Medulla oblongata (tissue), 1 donor: Measurements from ENCODE around the gene SLC25A52.
A peak's percentile ranks its signal among the peaks of the same experiment; 100 is the strongest.
"Not testable (repeated sequence)": the region's sequence is repeated elsewhere in the genome, so short reads cannot be mapped to it uniquely, and the experiment has no call there.

Experiments used
- DNase-seq: peaks from one replicate; pipeline ENCODE4 v3.0.0-alpha.2; 2015; ENCODE audit errors: extremely low spot score

Gene SLC25A52, protein sequence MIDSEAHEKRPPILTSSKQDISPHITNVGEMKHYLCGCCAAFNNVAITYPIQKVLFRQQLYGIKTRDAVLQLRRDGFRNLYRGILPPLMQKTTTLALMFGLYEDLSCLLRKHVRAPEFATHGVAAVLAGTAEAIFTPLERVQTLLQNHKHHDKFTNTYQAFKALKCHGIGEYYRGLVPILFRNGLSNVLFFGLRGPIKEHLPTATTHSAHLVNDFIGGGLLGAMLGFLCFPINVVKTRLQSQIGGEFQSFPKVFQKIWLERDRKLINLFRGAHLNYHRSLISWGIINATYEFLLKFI

GRCh38 chr18:31760695-31761094 lies at the start of gene SLC25A52:
Gene SLC25A52, minus strand, starts transcription at chr18:31760880. Its CDS starts 219 bp downstream, at chr18:31760661.
- DNase-seq = no peak

DNA sequence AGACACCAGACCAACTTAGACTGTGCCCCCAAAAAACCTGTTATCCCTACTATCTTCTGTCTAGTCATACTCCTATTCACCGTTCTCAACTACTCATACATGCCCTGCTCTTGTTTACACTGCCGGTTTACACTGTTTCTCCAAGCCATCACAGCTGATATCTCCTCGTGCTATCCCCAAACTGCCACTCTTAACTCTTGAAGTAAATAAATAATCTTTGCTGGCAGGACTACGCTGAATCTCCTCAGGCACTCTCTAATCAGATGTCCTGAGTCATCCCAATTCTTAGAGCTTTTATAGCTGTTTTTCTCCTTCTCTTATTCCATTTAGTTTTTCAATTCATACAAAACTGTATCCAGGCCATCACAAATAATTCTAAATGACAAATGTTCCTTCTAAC lies 48.4 kb upstream of the SLC25A52 start:
- not testable (repeated sequence) for DNase-seq

DNA sequence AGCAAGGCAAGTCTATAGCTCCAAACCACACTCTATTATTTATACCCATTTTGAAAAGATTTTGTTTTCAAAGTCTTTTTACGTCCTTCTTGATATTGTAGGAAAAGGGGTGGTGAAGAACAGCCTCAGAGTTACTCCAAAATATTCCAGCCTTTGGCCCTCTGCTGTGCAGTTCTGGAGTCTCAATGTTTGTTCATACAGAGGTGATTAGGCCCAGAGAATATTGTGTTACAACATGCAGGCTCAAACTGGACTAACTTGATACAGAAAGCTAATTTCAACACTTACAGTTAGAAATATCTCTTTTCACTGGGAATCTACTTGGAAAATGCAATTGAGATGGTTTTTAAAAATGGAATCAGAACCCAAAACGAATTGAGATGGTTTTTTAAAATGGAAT lies 40.4 kb upstream of the SLC25A52 start:
- DNase-seq = no peak

DNA sequence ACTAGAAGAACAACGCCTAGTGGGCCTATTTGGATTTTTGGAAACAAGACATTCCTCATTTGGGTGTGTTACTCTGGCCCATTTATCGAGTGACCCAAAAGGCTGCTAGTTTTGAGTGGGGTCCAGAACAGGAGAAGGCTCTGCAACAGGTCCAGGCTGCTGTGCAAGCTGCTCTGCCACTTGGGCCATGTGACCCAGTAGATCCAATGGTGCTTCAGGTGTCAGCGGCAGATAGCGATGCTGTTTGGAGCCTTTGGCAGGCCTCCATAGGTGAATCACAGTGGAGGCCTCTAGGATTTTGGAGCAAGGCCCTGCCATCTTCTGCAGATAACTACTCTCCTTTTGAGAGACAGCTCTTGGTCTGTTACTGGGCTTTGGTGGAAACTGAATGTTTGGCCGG lies 38.6 kb upstream of the SLC25A52 start:
- DNase-seq = not testable (repeated sequence)

DNA sequence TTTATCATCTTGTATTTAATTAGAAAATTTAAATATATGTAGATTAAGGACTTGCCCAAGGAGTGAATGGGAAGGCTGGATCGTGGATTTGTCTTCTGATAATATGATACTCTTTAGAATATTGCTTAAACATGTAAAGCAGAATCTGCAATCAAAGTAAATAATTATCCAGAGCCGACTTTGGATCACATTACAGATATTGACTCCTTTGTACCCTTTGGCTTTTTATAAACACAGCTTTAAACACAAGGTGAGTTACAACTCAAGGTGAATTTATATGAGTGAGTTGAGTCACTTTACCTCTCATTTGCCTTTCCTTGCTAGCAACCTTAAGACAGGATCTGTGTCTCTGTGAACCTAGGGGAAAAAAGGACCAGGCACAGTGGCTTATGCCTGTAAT lies 37.7 kb upstream of the SLC25A52 start:
- DNase-seq = no peak

- DNase-seq = no peak
Measured at GRCh38 chr18:31795747-31796146, 35.1 kb upstream of the SLC25A52 start.

GRCh38 chr18:31793531-31793930 lies 32.9 kb upstream of the SLC25A52 start:
- DNase-seq = no peak

- no peak for DNase-seq
Measured at GRCh38 chr18:31792580-31792911, 31.9 kb upstream of the SLC25A52 start.

DNA sequence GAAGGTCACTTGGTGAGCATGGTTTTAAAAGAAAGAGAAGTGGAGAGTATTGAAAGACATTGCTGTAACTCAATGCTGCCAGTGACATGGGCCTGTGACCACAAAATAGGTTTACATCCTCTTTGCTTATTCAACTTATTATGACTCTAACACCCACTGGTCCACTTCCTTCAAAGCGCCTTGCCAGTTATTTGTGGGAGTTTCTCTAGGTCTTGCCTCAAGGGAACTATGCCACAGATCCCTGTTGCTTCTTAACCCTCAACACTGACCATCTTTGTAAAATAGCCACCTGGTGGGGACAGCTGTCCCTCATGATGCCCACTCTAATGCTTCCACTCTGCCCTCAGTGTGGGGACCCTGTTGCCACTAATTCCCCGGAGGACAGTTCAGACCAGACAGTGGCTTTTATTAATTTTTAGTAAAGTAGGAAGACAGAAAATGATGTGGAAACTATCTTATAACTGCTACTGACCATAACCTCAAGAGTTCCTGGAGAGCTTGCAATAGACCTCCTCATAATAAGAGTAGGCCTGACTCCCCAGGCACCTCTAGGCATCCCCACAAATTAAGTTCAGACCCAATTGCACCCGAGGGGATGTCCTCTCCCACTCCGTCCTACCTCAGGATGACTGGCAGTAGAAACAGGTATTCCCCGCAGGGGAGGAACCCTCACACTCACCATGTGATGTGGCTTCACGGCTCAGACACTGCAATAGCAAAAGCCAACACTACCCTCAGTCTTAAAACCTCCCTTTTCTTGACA lies 31.3 kb upstream of the SLC25A52 start:
- DNase-seq = peak; percentile 12

GRCh38 chr18:31789409-31789808 lies 28.7 kb upstream of the SLC25A52 start:
- DNase-seq = no peak

DNA sequence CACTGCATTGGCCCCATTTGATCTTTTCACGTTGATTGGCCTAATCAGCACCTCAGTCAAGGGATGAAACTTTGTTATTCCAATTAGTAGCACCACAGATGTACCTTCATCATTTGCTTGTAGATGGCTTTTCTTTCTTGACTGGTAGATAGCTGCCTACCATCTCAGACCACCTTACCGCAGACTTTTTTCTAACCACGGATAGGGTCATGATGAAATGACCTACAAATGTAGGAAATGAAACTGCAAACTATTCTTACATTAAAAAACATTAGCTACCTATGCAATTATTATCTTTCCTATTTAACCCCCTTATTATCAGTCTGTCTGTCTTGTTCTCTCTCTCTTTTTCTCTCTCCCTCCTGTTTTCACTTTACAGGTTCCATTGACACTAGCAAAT lies 22.4 kb upstream of the SLC25A52 start:
- DNase-seq = no peak

- DNase-seq = no peak
Measured at GRCh38 chr18:31778391-31778950, 17.8 kb upstream of the SLC25A52 start.

DNA sequence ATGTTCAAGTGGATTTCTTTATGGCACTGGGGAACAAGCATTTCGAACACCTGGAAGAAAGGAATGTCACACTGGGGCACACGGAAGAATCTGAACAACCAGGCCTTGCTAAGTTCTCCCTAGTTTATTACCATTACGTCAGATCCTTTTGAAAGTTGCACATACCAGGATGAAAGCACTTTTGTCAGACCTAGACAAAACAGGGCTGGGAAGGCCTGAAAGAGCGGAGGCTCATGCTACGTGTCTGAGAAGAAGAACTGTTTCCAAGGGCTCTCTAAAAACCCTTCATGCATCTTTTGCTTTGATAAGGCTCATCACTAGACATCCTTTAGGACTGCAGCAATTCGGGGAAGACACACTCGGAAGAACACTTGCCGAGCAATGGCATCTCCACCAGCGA lies 15.4 kb upstream of the SLC25A52 start:
- DNase-seq = no peak

GRCh38 chr18:31774962-31775361 lies 14.3 kb upstream of the SLC25A52 start:
- no peak for DNase-seq

GRCh38 chr18:31774477-31774785 lies 13.8 kb upstream of the SLC25A52 start:
- no peak for DNase-seq

- no peak for DNase-seq
Measured at GRCh38 chr18:31773774-31774476, 13.2 kb upstream of the SLC25A52 start.

- DNase-seq = no peak
Measured at GRCh38 chr18:31772699-31773098, 12.0 kb upstream of the SLC25A52 start.

DNA sequence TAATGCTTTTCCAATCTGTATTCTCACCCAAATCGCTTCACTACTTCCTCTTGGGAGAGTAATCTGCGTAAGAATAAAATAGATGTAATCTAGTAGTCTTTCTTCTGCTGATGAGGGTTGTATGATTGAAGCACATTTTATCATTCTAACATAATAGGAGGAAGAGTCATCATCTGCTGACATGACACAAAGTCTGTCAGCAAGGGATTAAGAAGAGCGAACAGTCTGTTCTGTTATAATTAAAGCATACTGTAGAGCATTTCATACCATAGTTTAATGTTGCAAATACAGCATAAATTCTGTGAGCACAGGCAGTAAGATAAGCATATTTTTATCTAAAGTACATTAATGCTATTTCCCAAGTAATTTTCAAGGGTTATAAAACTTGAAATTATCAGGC lies 10.4 kb downstream of the SLC25A52 start:
- no peak for DNase-seq

DNA sequence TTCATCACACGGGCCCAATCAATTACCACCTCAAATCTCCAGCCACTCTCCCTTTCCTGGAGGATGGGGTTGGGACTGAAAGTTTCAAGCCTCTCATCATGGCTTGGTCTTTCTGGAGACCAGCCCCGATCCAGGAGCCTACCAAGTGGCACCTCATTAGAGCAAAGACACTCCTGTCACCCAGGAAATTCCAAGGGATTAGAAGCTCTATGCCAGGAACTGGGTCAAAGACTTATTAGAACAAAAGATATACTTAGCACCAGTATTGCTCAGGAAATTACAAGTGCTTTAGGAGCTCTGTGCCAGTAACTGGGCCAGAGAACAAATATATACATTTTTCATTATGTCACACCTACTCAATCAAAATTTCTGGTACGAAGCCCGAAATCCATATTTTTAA lies 14.3 kb downstream of the SLC25A52 start:
- no peak for DNase-seq

DNA sequence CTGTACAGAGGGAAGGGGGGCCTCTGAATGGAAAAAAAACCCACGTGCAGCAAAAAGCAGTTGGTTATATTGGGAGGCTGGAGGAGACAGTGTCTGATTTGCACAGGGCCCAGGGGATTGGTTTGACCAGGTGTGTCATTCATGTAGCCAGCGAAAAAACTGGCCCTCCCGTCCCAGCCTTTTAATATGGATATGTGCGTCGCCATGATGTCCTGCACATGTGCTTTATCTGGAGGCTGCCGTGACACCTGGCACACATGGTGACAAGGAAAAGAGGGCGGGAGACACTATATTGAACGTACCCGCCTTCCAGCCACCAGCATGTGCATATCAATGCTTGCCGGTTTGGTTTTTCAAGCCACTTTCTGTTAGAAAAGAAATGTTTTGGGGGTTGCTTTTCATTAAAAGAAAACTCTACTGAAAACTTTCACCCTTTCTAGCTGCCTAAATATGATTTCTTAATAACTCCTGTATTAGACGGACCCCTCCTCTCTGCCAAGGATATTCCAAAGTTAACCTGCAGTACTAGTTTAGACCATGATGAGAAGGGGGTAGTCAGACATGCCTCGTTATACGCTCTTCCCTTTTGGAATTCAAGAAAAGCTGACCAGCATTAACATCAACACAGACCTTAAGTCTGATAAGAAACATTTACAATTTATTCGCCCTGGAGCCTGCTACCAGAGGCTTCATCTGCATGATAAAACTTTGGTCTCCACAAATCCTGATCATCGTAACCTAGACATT lies 16.2 kb downstream of the SLC25A52 start:
- no peak for DNase-seq

- DNase-seq = not testable (repeated sequence)
Measured at GRCh38 chr18:31743600-31743999, 17.1 kb downstream of the SLC25A52 start.
